Measurements from ENCODE around the gene TRIM5. TPM values are rescaled to one million over a fixed set of nuclear protein-coding genes. Genes with fewer than 3 reads are reported as not detected.

The TRIM5 gene
- total and polyA plus RNA-seq, 4 experiments from 2014 or later = 9.1 to 35.5 (median 21.7) TPM

DNA sequence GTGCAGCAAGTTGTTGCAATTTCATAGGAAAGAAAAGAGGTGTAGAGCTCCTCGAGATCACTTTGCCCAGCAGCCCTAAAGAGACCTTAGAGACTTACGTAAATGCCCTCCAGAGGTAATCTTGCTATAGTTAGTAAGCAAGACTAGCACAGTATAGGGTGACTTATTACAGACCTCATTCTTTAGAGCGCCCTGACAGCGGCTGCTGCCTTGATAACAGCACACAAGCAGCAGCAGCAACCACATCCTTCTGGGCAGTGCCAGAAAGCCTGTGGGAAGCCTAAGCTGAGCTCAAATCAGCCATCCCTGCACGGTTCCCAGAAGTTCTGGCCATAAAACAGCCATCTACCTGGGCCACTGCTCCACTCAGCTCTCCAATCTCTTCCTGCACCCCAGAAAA is 28.8 kb upstream of the TRIM5 start:
- Histone ChIP-seq H3K4me3 (ENCODE audit: low read length in 2 of 2) (no peak overlapping the region), H3K9me3 (ENCODE audit: control insufficient read depth in 1 of 2, low read length in 2 of 2) (no peaks in the 10 kb centered on the region), H3K4me1 (ENCODE audit: insufficient read depth, low read length) (no peaks in the 10 kb centered on the region), H3K27me3 (ENCODE audit: insufficient read depth, low read length) (no peaks in the 10 kb centered on the region), H3K36me3 (ENCODE audit: insufficient read depth, low read length) (peaks cover 17% of the 10 kb centered on the region), H3K27ac (ENCODE audit: low read depth, low read length) (no peak overlapping the region)
- H3K9me3 Mint-ChIP-seq = peaks cover 0 to 15% (median 5%) of the 10 kb centered on the region in 8 donors
- H3K36me3 Mint-ChIP-seq = peaks cover 10 to 36% of the 10 kb centered on the region in 2 donors
- POLR2A ChIA-PET (ENCODE audit: partially characterized antibody) = interaction anchor here (0.5 to 0.7 kb wide), 2 partner anchors 14 to 26 kb away, joined by 3 read pairs; no protein-coding TSS in a partner anchor
- H3K4me3 Mint-ChIP-seq = no peak overlapping the region
- no peak for DNase-seq
- intact Hi-C loops (cut with micrococcal nuclease) = no loop called here
- no peak overlapping the region for H3K27ac Mint-ChIP-seq
- CTCF ChIA-PET (ENCODE audit: partially characterized antibody) = interaction anchor here (0.7 to 6.6 kb wide), 9 partner anchors 12 to 114 kb away, joined by 3 to 71 read pairs (median 3); partner anchors contain the start of genes TRIM22 and TRIM5
- H3K4me1 Mint-ChIP-seq = peaks cover 0 to 4% (median 2%) of the 10 kb centered on the region in 4 donors
- no peaks in the 10 kb centered on the region for H3K27me3 Mint-ChIP-seq

DNA sequence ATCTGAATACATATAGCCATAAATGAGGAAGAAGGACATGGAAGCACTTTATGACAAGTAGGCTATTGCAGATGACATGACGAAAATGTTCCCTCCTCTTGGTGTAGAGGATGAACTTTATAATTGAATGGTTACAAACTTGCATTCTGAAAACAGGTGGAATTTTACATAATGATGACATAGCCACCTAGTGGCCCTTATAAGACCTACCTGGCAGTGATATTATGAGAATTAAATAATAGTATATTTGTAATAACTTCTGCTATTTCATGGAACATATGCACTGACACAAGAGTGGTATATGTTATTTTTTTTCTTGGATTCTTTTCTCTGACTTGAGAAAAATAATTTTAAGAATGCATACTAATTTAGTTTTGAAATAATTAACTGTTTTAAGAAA is 27.6 kb upstream of the TRIM5 start:
- DNase-seq = peak in 1 of 5 donors; percentile 5
- no peaks in the 10 kb centered on the region for H3K4me1 ChIP-seq (ENCODE audit: insufficient read depth, low read length)
- Mint-ChIP-seq H3K27me3 (no peaks in the 10 kb centered on the region), H3K4me3 (no peak overlapping the region), H3K4me1 (peaks cover 0 to 5% (median 5%) of the 10 kb centered on the region in 4 donors), H3K36me3 (peaks cover 18 to 39% of the 10 kb centered on the region in 2 donors), H3K9me3 (peaks cover 0 to 10% (median 3%) of the 10 kb centered on the region in 8 donors), H3K27ac (peak overlapping the region in 4 of 7 donors; percentile 18 to 44 (median 26))
- ChIA-PET CTCF (ENCODE audit: partially characterized antibody) (interaction anchor here (1.4 to 6.6 kb wide), 8 partner anchors 12 to 111 kb away, joined by 3 to 71 read pairs (median 5); partner anchors contain the start of genes TRIM22, TRIM34 and TRIM5), POLR2A (ENCODE audit: partially characterized antibody) (interaction anchor here (0.7 to 2.5 kb wide), 3 partner anchors 19 to 28 kb away, joined by 4 to 10 read pairs (median 5); partner anchors contain the start of genes TRIM22 and TRIM5)
- peaks cover 27% of the 10 kb centered on the region for H3K36me3 ChIP-seq (ENCODE audit: insufficient read depth, low read length)
- no peaks in the 10 kb centered on the region for H3K27me3 ChIP-seq (ENCODE audit: insufficient read depth, low read length)
- no peaks in the 10 kb centered on the region for H3K9me3 ChIP-seq (ENCODE audit: control insufficient read depth in 1 of 2, low read length in 2 of 2)
- intact Hi-C loops (cut with micrococcal nuclease) = loop anchor here (1.0 kb wide), 2 partner anchors 28 to 112 kb away; no protein-coding TSS in a partner anchor
- H3K27ac ChIP-seq (ENCODE audit: low read depth, low read length) = no peak overlapping the region
- H3K4me3 ChIP-seq (ENCODE audit: low read length in 2 of 2) = no peak overlapping the region

DNA sequence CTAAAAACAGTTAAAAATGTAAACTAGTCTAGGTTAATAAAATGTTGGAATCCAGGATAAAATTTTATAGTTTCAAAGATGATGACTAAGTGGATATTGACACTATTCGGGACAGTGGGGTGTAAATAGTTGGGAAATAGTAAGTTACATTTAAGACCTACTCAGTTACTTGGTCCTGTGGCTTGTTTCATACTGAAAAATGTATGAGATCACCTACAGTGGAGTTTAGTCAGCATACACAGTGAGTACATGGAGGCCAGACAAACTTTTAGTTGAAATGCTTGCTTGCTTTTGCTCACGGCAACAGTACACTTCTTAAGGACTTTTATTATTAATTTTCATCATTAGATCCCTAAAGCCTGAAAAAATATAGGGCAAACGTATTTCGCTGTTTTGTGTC is 20.8 kb upstream of the TRIM5 start:
- Mint-ChIP-seq H3K27me3 (no peaks in the 10 kb centered on the region), H3K4me1 (peaks cover 18 to 41% (median 27%) of the 10 kb centered on the region in 4 donors), H3K27ac (peak overlapping the region in 6 of 7 donors; percentile 15 to 86 (median 62)), H3K9me3 (no peaks in the 10 kb centered on the region), H3K36me3 (peaks cover 70 to 79% of the 10 kb centered on the region in 2 donors), H3K4me3 (no peak overlapping the region)
- no peak overlapping the region for H3K27ac ChIP-seq (ENCODE audit: low read depth, low read length)
- no peaks in the 10 kb centered on the region for H3K9me3 ChIP-seq (ENCODE audit: control insufficient read depth in 1 of 2, low read length in 2 of 2)
- peaks cover 52% of the 10 kb centered on the region for H3K36me3 ChIP-seq (ENCODE audit: insufficient read depth, low read length)
- intact Hi-C loops (cut with micrococcal nuclease) = no loop called here
- CTCF ChIA-PET (ENCODE audit: partially characterized antibody) = interaction anchor here (1.4 to 3.4 kb wide), 2 partner anchors 10 to 21 kb away, joined by 4 to 14 read pairs; partner anchors contain the start of gene TRIM5
- H3K4me1 ChIP-seq (ENCODE audit: insufficient read depth, low read length) = peaks cover 30% of the 10 kb centered on the region
- DNase-seq = no peak
- no peak overlapping the region for H3K4me3 ChIP-seq (ENCODE audit: low read length in 2 of 2)
- no peaks in the 10 kb centered on the region for H3K27me3 ChIP-seq (ENCODE audit: insufficient read depth, low read length)
- POLR2A ChIA-PET (ENCODE audit: partially characterized antibody) = interaction anchor here (1.3 to 1.6 kb wide), 2 partner anchors 10 to 21 kb away, joined by 3 to 9 read pairs; partner anchors contain the start of gene TRIM5

DNA sequence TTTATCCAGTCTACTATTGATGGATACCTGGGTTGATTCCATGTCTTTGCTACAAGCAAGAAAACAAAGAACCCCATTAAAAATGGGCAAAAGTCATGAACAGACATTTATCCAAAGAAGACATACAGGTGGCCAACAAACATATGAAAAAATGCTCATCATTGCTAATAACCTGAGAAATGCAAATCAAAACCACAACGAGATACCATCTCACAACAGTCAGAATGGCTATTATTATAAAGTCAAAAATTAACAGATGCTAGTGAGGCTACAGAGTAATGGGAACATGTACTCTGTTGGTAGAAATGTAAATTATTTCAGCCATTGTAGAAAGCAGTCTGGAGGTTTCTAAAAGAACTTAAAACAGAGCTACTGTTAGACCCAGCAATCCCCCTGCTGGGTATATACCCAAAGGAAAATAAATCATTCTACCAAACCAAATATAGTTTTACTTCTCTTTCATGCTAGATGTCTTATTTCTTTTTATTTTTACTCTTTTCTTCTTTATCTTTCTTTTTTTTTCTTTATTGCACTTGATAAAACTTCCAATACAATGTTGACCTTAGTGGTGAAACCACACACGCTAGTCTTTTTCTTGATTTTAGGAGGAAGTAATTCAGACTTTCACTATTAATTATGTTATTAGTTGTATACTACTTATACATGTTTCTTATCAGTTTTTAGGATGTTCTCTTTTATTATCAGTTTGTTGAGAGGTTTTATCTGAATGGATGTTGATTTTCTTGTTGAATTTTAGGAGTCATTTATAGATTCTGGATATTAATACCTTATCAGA is 19.1 kb upstream of the TRIM5 start:
- no peaks in the 10 kb centered on the region for H3K9me3 Mint-ChIP-seq
- DNase-seq = no peak
- no peak overlapping the region for H3K4me3 ChIP-seq (ENCODE audit: low read length in 2 of 2)
- peaks cover 20 to 52% (median 30%) of the 10 kb centered on the region in 4 donors for H3K4me1 Mint-ChIP-seq
- peaks cover 76 to 77% of the 10 kb centered on the region in 2 donors for H3K36me3 Mint-ChIP-seq
- no peak overlapping the region for H3K27ac ChIP-seq (ENCODE audit: low read depth, low read length)
- peak overlapping the region; percentile 30 to 81 (median 75) for H3K27ac Mint-ChIP-seq
- no peaks in the 10 kb centered on the region for H3K27me3 Mint-ChIP-seq
- peak overlapping the region in 3 of 8 donors; percentile 24 to 77 (median 41) for H3K4me3 Mint-ChIP-seq
- intact Hi-C loops (cut with micrococcal nuclease) = no loop called here
- ChIA-PET POLR2A (ENCODE audit: partially characterized antibody) (interaction anchor here (0.9 to 4.8 kb wide), 2 partner anchors 13 to 19 kb away, joined by 3 to 25 read pairs; partner anchors contain the start of genes TRIM22 and TRIM5), CTCF (ENCODE audit: partially characterized antibody) (interaction anchor here (1.8 to 3.4 kb wide), 2 partner anchors 14 to 20 kb away, joined by 4 to 14 read pairs; partner anchors contain the start of genes TRIM22 and TRIM5)
- H3K27me3 ChIP-seq (ENCODE audit: insufficient read depth, low read length) = no peaks in the 10 kb centered on the region
- no peaks in the 10 kb centered on the region for H3K9me3 ChIP-seq (ENCODE audit: control insufficient read depth in 1 of 2, low read length in 2 of 2)
- peaks cover 38% of the 10 kb centered on the region for H3K36me3 ChIP-seq (ENCODE audit: insufficient read depth, low read length)
- H3K4me1 ChIP-seq (ENCODE audit: insufficient read depth, low read length) = peaks cover 38% of the 10 kb centered on the region

DNA sequence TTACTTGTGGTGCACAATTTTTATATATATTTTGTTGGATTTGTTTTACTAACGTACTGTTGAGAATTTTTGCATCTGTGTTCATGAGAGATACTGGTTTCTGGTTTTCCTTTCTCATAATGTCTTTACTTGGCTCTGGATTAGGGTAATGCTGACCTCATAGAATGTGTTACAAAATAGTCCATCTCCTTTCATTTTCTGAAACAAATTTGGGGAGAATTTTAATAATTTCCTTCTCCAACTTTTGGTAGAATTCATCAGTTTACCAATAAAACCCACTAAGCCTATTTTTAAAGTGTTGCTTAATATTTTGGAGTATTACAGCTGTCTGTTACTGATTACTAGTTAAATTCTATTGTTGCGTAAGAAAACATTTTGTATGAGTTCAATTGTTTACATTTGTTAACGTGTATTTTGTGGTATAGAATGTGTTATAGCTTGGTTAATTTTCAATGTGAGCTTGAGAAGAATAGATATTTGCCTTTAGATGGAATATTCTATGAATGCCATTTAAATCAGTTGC is 16.2 kb upstream of the TRIM5 start:
- Histone ChIP-seq H3K27ac (ENCODE audit: low read depth, low read length) (no peak overlapping the region), H3K9me3 (ENCODE audit: control insufficient read depth in 1 of 2, low read length in 2 of 2) (no peaks in the 10 kb centered on the region), H3K4me1 (ENCODE audit: insufficient read depth, low read length) (peaks cover 52% of the 10 kb centered on the region), H3K36me3 (ENCODE audit: insufficient read depth, low read length) (peaks cover 40% of the 10 kb centered on the region), H3K27me3 (ENCODE audit: insufficient read depth, low read length) (no peaks in the 10 kb centered on the region), H3K4me3 (ENCODE audit: low read length in 2 of 2) (no peak overlapping the region)
- ChIA-PET POLR2A (ENCODE audit: partially characterized antibody) (interaction anchor here (3.0 to 4.8 kb wide), 2 partner anchors 11 to 17 kb away, joined by 15 to 25 read pairs; partner anchors contain the start of genes TRIM22 and TRIM5), CTCF (ENCODE audit: partially characterized antibody) (interaction anchor here (1.1 to 10.1 kb wide), 4 partner anchors 10 to 16 kb away, joined by 3 to 63 read pairs (median 12); partner anchors contain the start of genes TRIM22 and TRIM5)
- Mint-ChIP-seq H3K27me3 (no peaks in the 10 kb centered on the region), H3K4me3 (peak overlapping the region in 2 of 8 donors; percentile 25), H3K27ac (peak overlapping the region in 2 of 7 donors; percentile 26 to 69), H3K36me3 (peaks cover 72 to 84% of the 10 kb centered on the region in 2 donors), H3K9me3 (no peaks in the 10 kb centered on the region), H3K4me1 (peaks cover 24 to 73% (median 50%) of the 10 kb centered on the region in 4 donors)
- intact Hi-C loops (cut with micrococcal nuclease) = no loop called here
- DNase-seq = no peak

DNA sequence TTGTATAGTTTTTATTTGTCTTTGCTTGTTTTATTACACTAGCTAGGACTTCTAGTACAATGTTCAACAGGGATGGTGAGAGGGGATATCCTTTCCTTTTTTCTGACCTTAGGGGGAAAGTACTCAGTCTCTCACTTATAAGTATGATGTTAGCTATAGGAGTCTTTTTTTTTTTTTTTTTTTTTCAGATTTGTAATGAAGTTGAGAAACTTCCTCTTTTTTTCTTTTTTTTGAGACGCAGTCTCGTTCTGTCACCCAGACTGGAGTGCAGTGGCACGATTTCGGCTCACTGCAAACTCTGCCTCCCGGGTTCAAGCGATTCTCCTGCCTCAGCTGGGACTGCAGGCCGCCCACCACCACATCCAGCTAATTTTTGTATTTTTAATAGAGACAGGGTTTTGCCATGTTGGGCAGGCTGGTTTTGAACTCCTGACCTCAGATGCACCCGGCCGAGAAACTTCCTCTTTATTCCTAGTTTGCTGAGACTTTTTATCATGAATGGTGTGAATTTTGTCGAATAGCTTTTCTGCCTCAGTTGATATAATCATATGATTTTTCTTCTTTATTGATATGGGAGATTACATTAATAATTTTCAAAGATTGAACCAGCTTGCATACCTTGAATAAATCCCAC is 15.7 kb upstream of the TRIM5 start:
- H3K9me3 ChIP-seq (ENCODE audit: control insufficient read depth in 1 of 2, low read length in 2 of 2) = no peaks in the 10 kb centered on the region
- Mint-ChIP-seq H3K4me1 (peaks cover 28 to 77% (median 54%) of the 10 kb centered on the region in 4 donors), H3K36me3 (peaks cover 74 to 85% of the 10 kb centered on the region in 2 donors), H3K27ac (peak overlapping the region in 5 of 7 donors; percentile 22 to 45 (median 32)), H3K9me3 (no peaks in the 10 kb centered on the region), H3K4me3 (peak overlapping the region in 1 of 8 donors; percentile 25), H3K27me3 (no peaks in the 10 kb centered on the region)
- CTCF ChIA-PET (ENCODE audit: partially characterized antibody) = interaction anchor here (1.1 to 10.1 kb wide), 4 partner anchors 11 to 16 kb away, joined by 3 to 63 read pairs (median 12); partner anchors contain the start of genes TRIM22 and TRIM5
- H3K27me3 ChIP-seq (ENCODE audit: insufficient read depth, low read length) = no peaks in the 10 kb centered on the region
- intact Hi-C loops (cut with micrococcal nuclease) = no loop called here
- H3K27ac ChIP-seq (ENCODE audit: low read depth, low read length) = no peak overlapping the region
- no peak for DNase-seq
- H3K4me1 ChIP-seq (ENCODE audit: insufficient read depth, low read length) = peaks cover 56% of the 10 kb centered on the region
- POLR2A ChIA-PET (ENCODE audit: partially characterized antibody) = interaction anchor here (3.0 to 4.8 kb wide), 2 partner anchors 10 to 16 kb away, joined by 15 to 25 read pairs; partner anchors contain the start of genes TRIM22 and TRIM5
- peaks cover 39% of the 10 kb centered on the region for H3K36me3 ChIP-seq (ENCODE audit: insufficient read depth, low read length)
- H3K4me3 ChIP-seq (ENCODE audit: low read length in 2 of 2) = no peak overlapping the region
